Ectodermal cell (in vitro differentiated cells): ENCODE measurements around the gene S100A9.
"Not testable (repeated sequence)": the region's sequence is repeated elsewhere in the genome, so short reads cannot be mapped to it uniquely, and the experiment has no call there.

Source experiments
- H3K27ac ChIP-seq: 2 replicates; pipeline ENCODE4 v1.7.0; 2013; ENCODE audit warnings: mild to moderate bottlenecking, low read depth, low read length; ENCODE audit not compliant: insufficient read depth, poor library complexity, severe bottlenecking
- H3K27me3 ChIP-seq: 2 replicates; pipeline ENCODE4 v1.7.0; 2013; ENCODE audit warnings: mild to moderate bottlenecking, low read length; ENCODE audit not compliant: insufficient read depth, control insufficient read depth, poor library complexity, severe bottlenecking
- H3K36me3 ChIP-seq: one replicate; pipeline ENCODE4 v1.7.0; 2013; ENCODE audit warnings: low read length; ENCODE audit not compliant: control insufficient read depth, insufficient read depth
- H3K4me1 ChIP-seq: one replicate; pipeline ENCODE4 v1.7.0; 2013; ENCODE audit warnings: low read length; ENCODE audit not compliant: control insufficient read depth, insufficient read depth
- H3K4me3 ChIP-seq: 2 replicates; pipeline ENCODE4 v1.7.0; 2013; ENCODE audit warnings: low read depth, low read length, control low read depth; ENCODE audit not compliant: insufficient read depth
- H3K9me3 ChIP-seq: 2 replicates; pipeline ENCODE4 v1.7.0; 2013; ENCODE audit warnings: mild to moderate bottlenecking, low read length, moderate library complexity; ENCODE audit not compliant: control insufficient read depth
- WGBS, 2 experiments: methylation state at CpG; one replicate each; pipeline ENCODE4 v1.1.7; 2013; ENCODE audit warnings: missing lambda C conversion rate in 2 of 2; 5-methylcytosine and 5-hydroxymethylcytosine counted together

Gene S100A9

DNA sequence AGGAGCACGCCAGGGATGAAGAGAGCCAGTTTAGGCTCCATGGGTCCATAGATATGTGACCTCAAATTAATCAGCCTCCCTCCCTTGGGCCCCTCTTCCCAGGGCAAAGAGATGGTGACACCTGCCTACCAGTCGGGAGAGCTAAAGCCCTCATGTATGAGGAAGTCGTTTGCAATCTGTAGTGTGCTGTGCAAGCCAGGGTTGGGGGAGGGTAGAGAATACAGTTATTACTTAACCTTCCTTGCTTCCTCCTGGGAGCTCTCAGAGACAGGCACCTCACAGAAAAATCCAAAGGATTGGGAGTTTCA, 13.0 kb upstream of the S100A9 start:
- Histone ChIP-seq H3K27ac (no peak overlapping the region), H3K4me3 (no peak overlapping the region), H3K27me3 (no peaks in the 10 kb centered on the region), H3K36me3 (no peaks in the 10 kb centered on the region), H3K9me3 (no peaks in the 10 kb centered on the region), H3K4me1 (no peaks in the 10 kb centered on the region)
- 90% methylated on average over 3 of the region's 3 CpGs for WGBS, 2 experiments

DNA sequence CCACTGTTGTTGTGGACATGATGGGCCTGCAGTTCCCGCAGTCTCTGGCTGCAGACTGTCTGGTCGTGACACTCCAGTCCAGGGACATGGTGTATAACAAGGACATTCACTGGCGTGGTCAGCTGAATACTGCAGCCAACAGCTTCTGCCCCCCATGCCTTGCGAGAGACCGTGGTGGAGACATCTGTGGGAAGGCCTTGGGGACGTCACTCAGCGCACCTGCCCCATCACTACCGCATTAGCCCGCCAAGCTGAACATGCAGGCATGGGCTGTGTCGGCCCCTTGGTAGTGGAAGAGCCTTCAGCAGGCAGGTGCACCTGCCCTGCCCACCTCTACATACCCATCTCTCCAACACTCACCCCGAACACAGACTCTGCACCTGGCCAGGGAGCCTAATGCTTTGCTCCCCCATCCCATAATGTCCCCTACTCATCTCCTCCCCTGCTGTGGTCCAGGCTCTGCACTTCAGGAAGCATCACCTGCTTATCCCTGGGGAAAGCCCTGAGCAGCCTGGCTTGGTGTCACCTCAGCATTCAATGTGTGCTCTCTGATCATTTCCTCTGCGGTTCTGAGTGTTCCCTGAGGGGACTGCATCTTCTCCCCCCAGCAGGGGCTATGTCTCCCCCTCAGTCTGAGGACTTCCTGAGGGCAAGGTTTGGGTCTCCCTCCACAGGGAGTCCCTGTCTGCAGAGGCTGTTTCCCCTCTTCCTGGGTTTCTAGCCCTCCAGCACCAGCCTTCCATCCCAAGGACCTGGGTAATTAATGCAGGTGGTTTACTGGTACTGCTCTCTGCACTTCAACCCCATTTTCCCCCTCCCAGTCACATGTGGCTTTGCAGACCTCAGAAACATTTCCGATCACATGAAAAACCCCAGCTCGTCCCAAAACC, 12.2 kb upstream of the S100A9 start:
- no peaks in the 10 kb centered on the region for H3K9me3 ChIP-seq
- WGBS, 2 experiments = 91% methylated on average over 14 of the region's 14 CpGs
- no peaks in the 10 kb centered on the region for H3K4me1 ChIP-seq
- H3K27ac ChIP-seq = no peak overlapping the region
- no peaks in the 10 kb centered on the region for H3K36me3 ChIP-seq
- no peaks in the 10 kb centered on the region for H3K27me3 ChIP-seq
- H3K4me3 ChIP-seq = no peak overlapping the region

DNA sequence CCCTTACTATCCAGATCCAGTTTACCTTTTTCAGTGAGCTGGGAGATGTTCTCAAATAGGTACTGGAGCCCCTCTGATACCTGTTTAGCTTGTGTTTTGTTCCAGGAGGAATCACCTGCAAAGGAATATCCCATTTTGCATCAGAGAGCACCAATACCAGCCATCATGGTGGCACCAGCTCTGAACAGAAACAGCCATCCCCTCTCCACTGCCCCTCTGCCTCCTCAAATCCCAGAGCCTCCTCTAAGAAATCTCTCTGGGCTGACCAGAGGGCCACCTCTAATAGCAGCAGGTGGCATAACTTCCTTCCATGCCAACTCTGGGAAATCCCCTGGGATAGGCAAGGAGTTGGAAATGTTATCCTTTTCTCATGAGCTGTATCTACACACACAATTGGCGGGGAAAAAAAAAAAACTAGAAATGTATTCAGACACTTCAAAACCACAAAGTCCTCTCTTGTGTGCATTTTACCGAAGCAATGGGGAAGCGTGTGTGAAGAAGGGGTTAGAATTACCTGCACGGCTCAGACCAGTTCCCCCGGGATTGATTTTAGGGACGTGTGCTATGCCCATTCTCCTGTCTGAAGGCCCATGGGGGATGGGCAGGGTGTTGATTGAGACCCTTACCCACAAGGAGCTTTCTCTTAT, 11.5 kb upstream of the S100A9 start:
- H3K27me3 ChIP-seq = no peaks in the 10 kb centered on the region

DNA sequence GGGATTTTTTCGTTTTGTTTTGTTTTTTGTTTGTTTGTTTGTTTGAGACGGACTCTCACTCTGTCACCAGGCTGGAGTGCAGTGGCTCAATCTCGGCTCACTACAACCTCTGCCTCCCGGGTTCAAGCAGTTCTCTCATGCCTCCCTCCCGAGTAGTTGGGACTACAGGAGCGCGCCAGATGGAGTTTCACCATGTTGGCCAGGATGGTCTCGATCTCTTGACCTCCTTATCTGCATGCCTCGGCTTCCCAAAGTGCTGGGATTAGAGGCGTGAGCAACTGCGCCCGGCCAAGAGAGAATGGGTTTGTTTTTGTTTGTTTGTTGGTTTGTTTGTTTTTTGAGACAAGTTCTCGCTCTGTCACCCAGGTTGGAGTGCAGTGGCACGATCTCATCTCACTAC, 10.6 kb upstream of the S100A9 start:
- H3K36me3 ChIP-seq, H3K4me1 ChIP-seq: not testable (repeated sequence)

More for the DNA sequence above, 11.5 kb upstream of the S100A9 start:
- no peaks in the 10 kb centered on the region for H3K9me3 ChIP-seq
- no peak overlapping the region for H3K4me3 ChIP-seq
- no peaks in the 10 kb centered on the region for H3K36me3 ChIP-seq
- WGBS, 2 experiments = 82 to 88% methylated on average over 6 of the region's 6 CpGs
- H3K27ac ChIP-seq = no peak overlapping the region
- H3K4me1 ChIP-seq = no peaks in the 10 kb centered on the region

DNA sequence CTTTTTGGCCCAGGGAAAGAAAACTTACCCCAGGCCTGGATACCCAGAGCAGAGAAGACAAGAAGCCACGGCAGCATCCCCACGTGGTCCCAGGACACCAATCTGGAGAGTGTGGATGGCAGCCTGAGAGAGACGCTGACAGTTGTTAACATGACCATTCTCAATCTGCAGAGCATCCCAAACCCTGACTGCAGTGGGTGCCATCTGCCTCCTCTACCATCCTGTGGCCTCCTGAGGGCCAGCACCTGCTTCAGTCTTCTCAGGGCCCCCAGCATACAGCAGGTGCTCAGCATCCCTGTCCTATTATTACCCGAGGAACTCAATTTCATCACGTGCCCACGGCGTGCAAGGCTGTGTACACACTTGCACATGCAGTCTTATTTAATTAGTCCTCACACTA, 9.8 kb upstream of the S100A9 start:
- Histone ChIP-seq H3K27me3 (no peaks in the 10 kb centered on the region), H3K4me1 (no peaks in the 10 kb centered on the region), H3K4me3 (no peak overlapping the region), H3K36me3 (no peaks in the 10 kb centered on the region), H3K9me3 (no peaks in the 10 kb centered on the region), H3K27ac (no peak overlapping the region)
- WGBS, 2 experiments = 79 to 82% methylated on average over 7 of the region's 7 CpGs

More for the DNA sequence above, 10.6 kb upstream of the S100A9 start:
- WGBS, 2 experiments = 80 to 81% methylated on average over 14 of the region's 14 CpGs
- not testable (repeated sequence) for H3K27me3 ChIP-seq, H3K27ac ChIP-seq, H3K4me3 ChIP-seq, H3K9me3 ChIP-seq

DNA sequence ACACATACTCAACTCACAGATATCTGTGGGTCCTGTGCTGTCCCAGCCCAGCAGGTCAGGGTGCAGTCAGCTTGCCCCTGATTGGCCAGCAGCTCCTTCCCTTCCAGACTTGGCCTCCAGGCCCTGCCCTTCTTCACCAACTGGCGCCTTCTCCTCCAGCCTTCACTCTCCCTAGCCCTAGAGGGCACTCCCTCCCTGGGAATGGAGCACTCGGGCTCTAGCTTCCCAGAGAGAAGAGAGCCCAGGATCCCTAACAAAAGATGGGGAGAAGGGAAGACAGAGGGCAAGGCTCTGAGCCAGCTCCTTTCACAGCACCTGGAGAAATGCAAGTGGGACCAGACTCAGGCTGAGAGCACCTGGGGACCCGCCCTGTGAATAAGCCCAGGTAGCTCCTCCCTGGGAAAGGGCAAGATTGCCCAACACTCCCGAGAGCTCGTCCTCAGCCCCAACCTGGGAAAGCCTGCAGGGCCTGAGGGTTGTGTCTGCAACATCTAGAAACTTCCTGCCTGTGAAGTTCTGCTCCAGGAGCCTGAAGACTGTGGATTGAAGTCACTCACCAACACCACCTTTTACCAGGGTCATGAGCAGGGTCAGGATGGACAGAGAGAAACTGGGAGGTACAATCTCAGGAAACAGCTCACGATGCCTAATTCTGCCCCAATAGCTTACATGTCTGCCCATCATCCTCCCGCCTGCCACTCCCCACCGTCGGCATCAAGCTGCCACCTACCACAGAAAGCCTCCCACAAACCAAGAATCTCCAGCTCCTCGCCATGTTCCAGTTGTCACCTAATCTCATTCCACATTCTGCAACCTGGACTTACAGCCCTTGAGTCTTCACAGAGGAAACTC, 8.9 kb upstream of the S100A9 start, which contains the start of gene PGLYRP4:
TSS of gene PGLYRP4 (minus strand) at position 331 of the 852 bp plus-strand sequence. CDS start 909 bp downstream, outside the sequence.
- no peaks in the 10 kb centered on the region for H3K4me1 ChIP-seq
- H3K27ac ChIP-seq = no peak within 1 kb of the TSS
- H3K4me3 ChIP-seq = no peak within 1 kb of the TSS
- no peaks in the 10 kb centered on the region for H3K36me3 ChIP-seq
- 64 to 66% methylated on average over 10 of the region's 10 CpGs for WGBS, 2 experiments
- H3K9me3 ChIP-seq = no peaks in the 10 kb centered on the region
- H3K27me3 ChIP-seq = no peaks in the 10 kb centered on the region

DNA sequence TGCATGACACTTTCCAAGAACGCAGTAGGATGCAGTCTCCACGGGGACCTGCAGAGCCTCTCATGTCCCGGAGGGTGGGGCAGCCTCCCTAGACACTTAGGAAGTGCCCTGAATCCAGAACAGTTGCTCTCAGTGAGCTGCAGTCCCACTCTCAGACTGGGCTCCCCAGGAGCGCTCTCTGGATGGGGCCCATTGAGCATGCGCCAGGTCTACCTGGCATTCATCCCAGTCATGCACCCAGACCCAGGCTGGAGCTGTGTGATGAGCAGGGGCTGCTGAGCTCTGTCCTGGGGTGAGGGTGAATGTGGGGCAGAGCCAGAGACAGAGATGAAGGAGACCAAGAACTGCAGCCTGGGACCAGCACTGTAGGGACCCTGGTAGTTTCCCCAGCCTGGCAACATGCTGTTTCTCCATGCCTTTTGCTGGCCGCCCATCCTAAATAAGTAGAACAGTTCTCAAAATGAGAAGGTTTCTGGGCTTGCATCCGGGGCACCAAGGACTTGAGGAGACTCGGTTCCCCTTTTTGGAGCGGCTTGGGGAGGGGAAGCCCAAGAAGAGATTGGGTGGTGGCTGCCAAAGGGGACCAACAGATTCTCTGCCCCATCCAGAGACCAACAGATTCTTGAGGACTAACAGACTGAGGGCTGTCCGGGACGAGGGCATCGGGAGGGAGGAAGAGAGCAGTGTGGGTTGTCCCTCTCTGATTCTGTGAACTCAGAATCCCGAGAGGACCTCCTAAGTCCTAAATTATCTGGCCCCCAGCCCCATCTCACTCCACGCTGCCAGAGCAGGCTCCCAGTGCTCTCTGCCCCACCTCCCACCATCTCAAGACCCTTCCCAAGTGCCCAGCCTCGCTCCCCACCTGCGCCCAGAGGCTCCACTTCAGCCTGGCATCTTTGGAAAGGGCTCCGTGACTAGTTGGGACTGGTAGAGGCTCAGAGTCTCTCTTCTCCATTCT, 8.0 kb upstream of the S100A9 start:
- 78 to 79% methylated on average over 17 of the region's 17 CpGs for whole genome bisulfite sequencing, 2 experiments
- Histone ChIP-seq H3K9me3 (no peaks in the 10 kb centered on the region), H3K27me3 (no peaks in the 10 kb centered on the region), H3K36me3 (no peaks in the 10 kb centered on the region), H3K27ac (no peak overlapping the region), H3K4me1 (no peaks in the 10 kb centered on the region), H3K4me3 (no peak overlapping the region)

DNA sequence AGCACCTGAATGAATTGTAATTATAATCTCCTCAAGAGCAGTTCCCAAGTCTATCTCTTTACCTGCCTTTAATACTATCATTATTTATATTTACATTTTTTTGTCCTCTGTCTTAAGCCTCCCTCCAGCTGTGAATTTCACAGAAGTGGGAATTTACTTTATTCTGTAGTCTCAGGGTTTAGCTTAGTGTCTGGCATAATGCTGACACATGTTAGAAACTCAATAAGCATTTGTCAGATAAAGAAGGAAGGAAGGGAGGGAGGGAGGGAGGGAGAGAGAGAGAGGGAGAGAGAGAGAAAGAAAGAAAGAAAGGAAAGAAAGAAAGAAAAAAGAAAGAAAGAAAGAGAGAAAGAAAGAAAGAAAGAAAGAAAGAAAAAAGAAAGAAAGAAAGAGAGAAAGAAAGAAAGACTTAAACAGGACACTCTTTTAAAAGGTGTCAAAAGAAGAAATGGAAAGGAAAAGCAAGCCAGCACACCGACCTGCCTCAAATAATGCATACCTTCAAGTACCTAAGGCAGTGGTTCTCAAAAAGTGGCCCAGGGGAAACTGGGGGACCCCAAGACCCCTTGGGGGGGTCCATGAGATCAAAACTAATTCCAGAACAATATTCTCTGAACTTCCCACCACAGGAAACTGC, 7.2 kb upstream of the S100A9 start:
- Histone ChIP-seq H3K4me3 (no peak overlapping the region), H3K36me3 (no peaks in the 10 kb centered on the region), H3K4me1 (no peaks in the 10 kb centered on the region), H3K9me3 (no peaks in the 10 kb centered on the region), H3K27ac (no peak overlapping the region), H3K27me3 (no peaks in the 10 kb centered on the region)
- 40 to 44% methylated on average over 1 of the region's 1 CpG for WGBS, 2 experiments

DNA sequence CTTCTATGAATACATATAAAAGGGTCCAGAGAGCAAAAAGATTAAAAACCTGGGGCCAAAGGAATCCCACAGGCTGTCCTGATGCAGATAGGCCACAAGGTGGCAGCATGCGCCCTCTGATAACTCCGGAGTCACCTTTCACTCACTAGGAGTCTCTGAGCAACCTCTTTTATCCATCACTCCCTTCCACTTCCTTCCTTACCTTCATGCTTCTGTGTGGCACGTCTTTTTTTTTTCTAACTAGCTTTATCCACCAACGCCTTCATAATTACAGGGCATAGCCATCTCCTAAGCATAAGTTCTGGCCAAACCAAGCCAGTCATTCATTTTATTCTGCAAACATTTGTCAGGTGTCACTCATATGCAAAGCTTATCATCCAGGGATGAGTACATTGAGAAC, 5.1 kb upstream of the S100A9 start:
- no peaks in the 10 kb centered on the region for H3K9me3 ChIP-seq
- H3K27ac ChIP-seq = no peak overlapping the region
- H3K36me3 ChIP-seq = no peaks in the 10 kb centered on the region
- no peak overlapping the region for H3K4me3 ChIP-seq
- no peaks in the 10 kb centered on the region for H3K4me1 ChIP-seq
- 1 to 2% methylated on average over 4 of the region's 4 CpGs for WGBS, 2 experiments
- H3K27me3 ChIP-seq = no peaks in the 10 kb centered on the region
